Endothelial cell (in vitro differentiated cells): ENCODE results near the gene CSH2. TPM values are rescaled to one million over a fixed set of nuclear protein-coding genes. Genes with fewer than 3 reads are reported as not detected.
A peak's percentile ranks its signal among the peaks of the same experiment; 100 is the strongest.
"Not testable (repeated sequence)": the region's sequence is repeated elsewhere in the genome, so short reads cannot be mapped to it uniquely, and the experiment has no call there.

Experiments used
- DNase-seq: peaks from one replicate; pipeline ENCODE4 v3.0.0; 2021; ENCODE audit warnings: low spot score
- H3K27ac Mint-ChIP-seq: one replicate; pipeline ENCODE4 v1.8.0; 2021; ENCODE audit warnings: mixed read lengths, inconsistent platforms; ENCODE audit not compliant: unreplicated experiment
- H3K27me3 Mint-ChIP-seq: one replicate; pipeline ENCODE4 v1.8.0; 2021; ENCODE audit warnings: mild to moderate bottlenecking, moderate library complexity, mixed read lengths, inconsistent platforms; ENCODE audit not compliant: unreplicated experiment
- H3K36me3 Mint-ChIP-seq: one replicate; pipeline ENCODE4 v1.8.0; 2021; ENCODE audit warnings: mild to moderate bottlenecking, low read depth, mixed read lengths, inconsistent platforms; ENCODE audit not compliant: unreplicated experiment
- H3K4me1 Mint-ChIP-seq: one replicate; pipeline ENCODE4 v1.8.0; 2021; ENCODE audit warnings: mild to moderate bottlenecking, mixed read lengths, inconsistent platforms; ENCODE audit not compliant: unreplicated experiment
- H3K4me3 Mint-ChIP-seq: one replicate; pipeline ENCODE4 v1.8.0; 2021; ENCODE audit warnings: mild to moderate bottlenecking, mixed read lengths, inconsistent platforms; ENCODE audit not compliant: unreplicated experiment
- H3K9me3 Mint-ChIP-seq: one replicate; pipeline ENCODE4 v1.8.0; 2021; ENCODE audit warnings: mixed read lengths, inconsistent platforms; ENCODE audit not compliant: unreplicated experiment
- CTCF ChIP-seq: fragments of 200-600 bp; sonication (generic); IDR thresholded peaks from one replicate; pipeline ENCODE4 v1.5.0; 2021; ENCODE audit warnings: antibody characterized with exemption; ENCODE audit not compliant: unreplicated experiment
- total RNA-seq: library from RNA; stranded (reverse); fragmentation: NEBNext Ultra II Directional; extraction: Animal tissue kit (Norgen Biotek cat#: 25700); gene quantifications from one replicate; pipeline ENCODE4 v1.2.1, GENCODE V29; 2021; ENCODE audit not compliant: unreplicated experiment

The CSH2 gene
- total RNA-seq, 1 donor from 2014 or later, result not detected

- Mint-ChIP-seq H3K9me3 (no peaks in the 10 kb centered on the region), H3K27me3 (peaks cover 4% of the 10 kb centered on the region), H3K36me3 (no peaks in the 10 kb centered on the region), H3K4me1 (peaks cover 12% of the 10 kb centered on the region), H3K4me3 (no peak within 1 kb of the TSS), H3K27ac (no peak within 1 kb of the TSS)
- peak; percentile 72 for DNase-seq
- TF ChIP-seq CTCF, result peak; percentile 57
Observed at GRCh38 chr17:63881935-63882601, 8.6 kb upstream of the CSH2 start, which contains the start of gene GH2. GH2 (minus strand) TSS chr17:63881944; CDS start chr17:63881801, 143 bp downstream.

GRCh38 chr17:63881337-63881736 lies 7.9 kb upstream of the CSH2 start:
- not testable (repeated sequence) for H3K27ac Mint-ChIP-seq

DNA sequence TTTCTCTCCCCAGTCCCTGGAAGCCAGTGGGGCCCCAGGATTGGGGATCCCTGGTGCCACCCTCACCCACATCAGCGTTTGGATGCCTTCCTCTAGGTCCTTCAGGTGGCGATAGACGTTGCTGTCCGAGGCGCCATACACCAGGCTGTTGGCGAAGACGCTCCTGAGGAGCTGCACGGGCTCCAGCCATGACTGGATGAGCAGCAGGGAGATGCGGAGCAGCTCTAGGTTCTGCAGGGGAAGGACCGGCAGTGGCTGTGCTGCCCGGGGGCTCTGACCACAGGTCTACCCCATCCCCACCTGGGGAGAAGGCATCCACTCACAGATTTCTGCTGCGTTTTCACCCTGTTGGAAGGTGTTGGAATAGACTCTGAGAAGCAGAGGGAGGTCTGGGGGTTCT lies 7.2 kb upstream of the CSH2 start:
- H3K4me3 Mint-ChIP-seq, result no peak overlapping the region
- H3K4me1 Mint-ChIP-seq, result peaks cover 12% of the 10 kb centered on the region
- no peak for TF ChIP-seq CTCF
- no peak overlapping the region for H3K27ac Mint-ChIP-seq
- no peak for DNase-seq
- H3K36me3 Mint-ChIP-seq, result no peaks in the 10 kb centered on the region
- no peaks in the 10 kb centered on the region for H3K9me3 Mint-ChIP-seq
- peaks cover 4% of the 10 kb centered on the region for H3K27me3 Mint-ChIP-seq

More at GRCh38 chr17:63881337-63881736, 7.9 kb upstream of the CSH2 start:
- H3K4me1 Mint-ChIP-seq, result peaks cover 12% of the 10 kb centered on the region
- H3K27me3 Mint-ChIP-seq, H3K36me3 Mint-ChIP-seq, H3K9me3 Mint-ChIP-seq, H3K4me3 Mint-ChIP-seq: not testable (repeated sequence)
- DNase-seq, result peak; percentile 57

DNA sequence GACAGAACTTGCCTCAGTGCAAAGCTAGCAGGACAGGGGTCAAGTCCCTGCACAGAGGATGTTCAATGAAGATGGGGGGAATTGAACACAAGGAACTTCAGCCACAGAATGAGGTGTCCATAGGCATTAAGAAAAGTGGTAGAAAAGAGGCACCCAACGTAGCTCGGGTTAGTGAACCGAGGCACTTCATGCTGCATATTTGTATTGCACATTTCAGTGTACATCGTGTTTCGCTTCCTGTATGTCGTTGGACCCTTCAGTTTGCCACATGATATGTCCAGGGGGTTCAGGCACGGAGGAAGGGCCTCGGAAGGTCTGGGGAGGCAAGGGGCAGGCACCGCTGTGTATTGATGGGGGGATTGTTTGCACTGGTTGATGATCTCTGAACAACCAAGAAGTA lies 4.9 kb upstream of the CSH2 start:
- H3K27ac Mint-ChIP-seq, H3K4me3 Mint-ChIP-seq, H3K9me3 Mint-ChIP-seq, H3K27me3 Mint-ChIP-seq, H3K36me3 Mint-ChIP-seq, DNase-seq: not testable (repeated sequence)
- peaks cover 12% of the 10 kb centered on the region for H3K4me1 Mint-ChIP-seq

GRCh38 chr17:63874693-63875092 lies 1.2 kb upstream of the CSH2 start:
- DNase-seq, H3K36me3 Mint-ChIP-seq, H3K27ac Mint-ChIP-seq, H3K4me1 Mint-ChIP-seq, H3K9me3 Mint-ChIP-seq, H3K27me3 Mint-ChIP-seq: not testable (repeated sequence)
- H3K4me3 Mint-ChIP-seq, result peak overlapping the region; percentile 11

DNA sequence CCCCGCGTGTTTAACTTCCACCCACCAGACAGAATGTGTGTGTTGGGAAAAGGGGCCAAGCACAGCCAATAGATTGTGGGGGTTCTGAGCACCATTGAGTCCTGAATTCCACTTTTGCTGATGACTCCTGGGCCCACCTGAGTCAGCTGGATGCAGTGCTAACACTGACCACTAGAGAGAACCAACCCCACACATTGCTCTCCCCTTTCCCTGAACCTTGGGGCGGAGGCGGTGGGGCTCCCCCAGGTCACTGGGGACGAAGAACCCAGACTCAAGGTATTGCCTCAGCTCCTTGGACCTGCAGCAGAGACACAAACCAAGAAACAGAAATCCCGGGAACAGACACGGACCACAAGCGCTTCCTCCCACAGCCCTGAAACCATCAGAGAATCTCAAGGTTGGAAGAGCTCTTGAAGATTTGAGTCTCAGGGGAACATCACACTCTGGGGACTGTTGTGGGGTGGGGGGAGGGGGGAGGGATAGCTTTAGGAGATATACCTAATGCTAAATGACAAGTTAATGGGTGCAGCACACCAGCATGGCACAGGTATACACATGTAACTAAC lies 667 bp upstream of the CSH2 start:
- H3K4me3 Mint-ChIP-seq, H3K36me3 Mint-ChIP-seq, H3K9me3 Mint-ChIP-seq, DNase-seq, H3K27ac Mint-ChIP-seq, H3K4me1 Mint-ChIP-seq, H3K27me3 Mint-ChIP-seq: not testable (repeated sequence)

DNA sequence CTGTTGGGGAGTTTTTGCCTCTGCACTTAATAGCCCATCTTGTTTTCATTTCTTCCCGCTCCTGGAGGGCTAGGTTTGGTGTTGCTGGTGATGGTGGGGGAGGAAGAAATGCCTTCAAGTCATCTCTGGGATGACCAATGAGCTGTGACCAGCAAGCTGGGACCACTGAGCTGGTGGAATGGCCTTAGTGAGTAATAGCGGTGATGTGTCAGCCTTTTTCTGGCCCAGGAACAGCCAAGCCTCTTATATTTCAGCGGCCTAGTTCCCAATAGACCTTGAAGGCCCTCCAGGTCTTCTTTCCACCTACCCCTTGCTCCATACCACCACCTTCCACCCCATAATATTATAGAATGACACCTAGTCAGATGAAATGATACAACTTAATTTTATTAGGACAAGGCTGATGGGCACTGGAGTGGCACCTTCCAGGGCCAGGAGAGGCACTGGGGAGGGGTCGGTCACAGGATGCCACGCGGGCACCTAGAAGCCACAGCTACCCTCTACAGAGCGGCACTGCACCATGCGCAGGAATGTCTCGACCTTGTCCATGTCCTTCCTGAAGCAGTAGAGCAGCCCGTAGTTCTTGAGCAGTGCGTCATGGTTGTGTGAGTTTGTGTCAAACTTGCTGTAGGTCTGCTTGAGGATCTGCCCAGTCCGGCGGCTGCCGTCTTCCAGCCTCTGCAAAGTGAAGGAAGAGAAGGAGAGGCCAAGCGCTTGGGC lies 1.7 kb downstream of the CSH2 start:
- H3K9me3 Mint-ChIP-seq, H3K4me3 Mint-ChIP-seq, H3K36me3 Mint-ChIP-seq, DNase-seq, H3K27ac Mint-ChIP-seq, H3K27me3 Mint-ChIP-seq, H3K4me1 Mint-ChIP-seq: not testable (repeated sequence)

- H3K4me1 Mint-ChIP-seq, H3K9me3 Mint-ChIP-seq, DNase-seq, H3K27ac Mint-ChIP-seq, H3K4me3 Mint-ChIP-seq, H3K27me3 Mint-ChIP-seq, H3K36me3 Mint-ChIP-seq: not testable (repeated sequence)
Observed at GRCh38 chr17:63870292-63870665, 3.2 kb downstream of the CSH2 start.

GRCh38 chr17:63869491-63870291 lies 3.8 kb downstream of the CSH2 start:
- not testable (repeated sequence) for H3K27ac Mint-ChIP-seq, DNase-seq, H3K4me1 Mint-ChIP-seq, H3K36me3 Mint-ChIP-seq, H3K4me3 Mint-ChIP-seq, H3K27me3 Mint-ChIP-seq, H3K9me3 Mint-ChIP-seq

GRCh38 chr17:63866625-63867024 lies 6.9 kb downstream of the CSH2 start:
- not testable (repeated sequence) for H3K27ac Mint-ChIP-seq, H3K4me3 Mint-ChIP-seq, H3K9me3 Mint-ChIP-seq, H3K4me1 Mint-ChIP-seq, DNase-seq, H3K27me3 Mint-ChIP-seq, H3K36me3 Mint-ChIP-seq
